ENCODE data around the gene TOMM20.
"Not testable (repeated sequence)": the region's sequence is repeated elsewhere in the genome, so short reads cannot be mapped to it uniquely, and the experiment has no call there.

TOMM20 gene

DNA sequence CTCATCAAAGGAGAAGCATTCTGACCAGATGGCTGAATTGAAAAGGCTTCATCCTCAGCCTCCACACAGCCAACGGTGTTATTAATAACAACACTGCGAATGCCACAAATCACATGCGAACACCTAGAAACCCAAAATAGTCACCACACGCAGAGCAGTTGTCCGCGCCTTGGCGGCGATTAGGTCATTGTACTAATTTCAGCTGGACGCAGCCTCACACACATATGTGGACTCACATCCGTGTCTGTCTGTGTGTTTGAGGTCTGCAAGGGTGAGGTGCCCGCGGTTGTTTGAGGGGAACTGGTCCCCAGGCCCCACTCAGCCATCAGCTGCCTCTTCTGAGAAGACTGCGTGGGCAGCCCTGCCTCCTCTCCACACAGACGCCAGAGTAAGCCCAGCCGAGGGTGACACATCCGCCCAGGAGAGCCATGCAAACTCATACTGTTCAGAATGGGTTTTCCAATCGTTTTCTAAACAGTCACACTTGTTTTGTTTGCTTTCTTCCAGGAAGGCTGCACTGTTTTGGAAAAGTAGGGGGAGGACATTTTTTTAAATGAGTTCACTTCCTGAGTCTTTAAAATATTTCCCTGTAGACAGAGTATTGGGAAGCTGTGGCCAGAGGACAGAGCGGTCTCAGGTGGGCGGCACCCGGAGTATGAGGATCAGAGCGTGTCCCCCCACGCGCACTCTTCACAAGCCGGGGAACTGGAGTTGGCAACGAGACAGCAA is 53.4 kb downstream of the TOMM20 start:
- TF ChIP-seq, protein P1, sequence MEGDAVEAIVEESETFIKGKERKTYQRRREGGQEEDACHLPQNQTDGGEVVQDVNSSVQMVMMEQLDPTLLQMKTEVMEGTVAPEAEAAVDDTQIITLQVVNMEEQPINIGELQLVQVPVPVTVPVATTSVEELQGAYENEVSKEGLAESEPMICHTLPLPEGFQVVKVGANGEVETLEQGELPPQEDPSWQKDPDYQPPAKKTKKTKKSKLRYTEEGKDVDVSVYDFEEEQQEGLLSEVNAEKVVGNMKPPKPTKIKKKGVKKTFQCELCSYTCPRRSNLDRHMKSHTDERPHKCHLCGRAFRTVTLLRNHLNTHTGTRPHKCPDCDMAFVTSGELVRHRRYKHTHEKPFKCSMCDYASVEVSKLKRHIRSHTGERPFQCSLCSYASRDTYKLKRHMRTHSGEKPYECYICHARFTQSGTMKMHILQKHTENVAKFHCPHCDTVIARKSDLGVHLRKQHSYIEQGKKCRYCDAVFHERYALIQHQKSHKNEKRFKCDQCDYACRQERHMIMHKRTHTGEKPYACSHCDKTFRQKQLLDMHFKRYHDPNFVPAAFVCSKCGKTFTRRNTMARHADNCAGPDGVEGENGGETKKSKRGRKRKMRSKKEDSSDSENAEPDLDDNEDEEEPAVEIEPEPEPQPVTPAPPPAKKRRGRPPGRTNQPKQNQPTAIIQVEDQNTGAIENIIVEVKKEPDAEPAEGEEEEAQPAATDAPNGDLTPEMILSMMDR (IDR thresholded peaks at IDR 0.05; ENCODE audit: low read depth, low read length, missing control alignments) = no peak
- peak; percentile 53 for DNase-seq (ENCODE audit: extremely low read depth, low read depth)
- H3K4me3 ChIP-seq (replicated peaks; ENCODE audit: low read depth, low read length) = peak overlapping the region; percentile 29

DNA sequence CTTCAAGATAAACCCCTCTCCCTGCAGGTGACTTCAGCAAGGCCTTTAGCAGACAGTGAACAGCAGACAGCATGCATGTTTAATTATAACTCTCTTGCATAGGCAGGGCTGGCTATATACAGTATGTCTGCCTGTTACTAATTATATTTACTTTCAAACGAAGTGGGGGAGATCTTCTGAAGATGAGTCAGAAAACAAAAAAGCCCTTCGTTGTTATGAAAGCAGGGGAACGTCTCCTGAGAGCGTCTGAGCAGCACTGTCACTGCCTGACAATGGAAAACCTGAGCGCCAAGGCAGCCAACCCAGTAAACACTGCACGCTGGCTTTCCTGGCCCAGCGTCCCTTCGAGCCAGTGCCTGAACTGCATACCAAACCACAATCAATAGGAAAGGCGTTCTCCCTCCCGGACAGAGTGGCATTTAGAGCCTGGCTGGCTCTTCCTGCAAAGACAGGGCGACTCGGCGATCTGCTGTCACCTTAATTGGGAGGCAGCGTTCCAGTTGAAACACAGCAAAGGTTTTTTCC is 54.1 kb downstream of the TOMM20 start:
- peak; percentile 73 for DNase-seq (ENCODE audit: extremely low read depth, low read depth)
- H3K4me3 ChIP-seq (replicated peaks; ENCODE audit: low read depth, low read length) = peak overlapping the region; percentile 29
- TF ChIP-seq, protein P1 (IDR thresholded peaks at IDR 0.05; ENCODE audit: low read depth, low read length, missing control alignments) = no peak

DNA sequence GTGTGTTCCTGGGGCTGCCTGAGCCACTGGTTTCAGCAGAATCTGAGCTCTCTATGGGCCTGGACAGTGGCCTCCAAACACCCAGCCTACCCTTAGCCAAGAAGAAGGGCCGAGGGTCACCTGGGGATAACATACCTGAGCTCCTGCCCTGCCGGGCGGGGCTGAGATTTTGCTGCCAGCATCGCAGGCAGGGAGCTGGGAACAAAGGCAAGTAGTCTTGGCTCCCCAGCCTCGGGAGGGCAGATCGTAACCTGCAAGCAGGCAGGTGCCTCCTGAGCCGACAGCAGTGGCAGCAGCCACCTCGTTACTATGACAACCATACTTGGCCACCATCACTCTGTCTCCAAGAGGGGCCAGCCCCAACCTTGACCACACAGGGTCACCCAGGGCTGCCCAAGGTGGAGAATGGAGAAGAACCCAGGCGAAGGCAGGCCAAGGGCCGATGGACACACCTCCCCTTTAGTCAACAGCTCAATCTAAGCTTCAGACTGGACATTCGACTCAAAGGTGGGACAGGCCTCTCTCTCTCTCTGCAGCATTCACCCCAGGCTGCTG is 54.6 kb downstream of the TOMM20 start:
- TF ChIP-seq, protein P1 (IDR thresholded peaks at IDR 0.05; ENCODE audit: low read depth, low read length, missing control alignments) = no peak
- H3K4me3 ChIP-seq (replicated peaks; ENCODE audit: low read depth, low read length) = no peak overlapping the region
- DNase-seq (ENCODE audit: extremely low read depth, low read depth) = no peak

DNA sequence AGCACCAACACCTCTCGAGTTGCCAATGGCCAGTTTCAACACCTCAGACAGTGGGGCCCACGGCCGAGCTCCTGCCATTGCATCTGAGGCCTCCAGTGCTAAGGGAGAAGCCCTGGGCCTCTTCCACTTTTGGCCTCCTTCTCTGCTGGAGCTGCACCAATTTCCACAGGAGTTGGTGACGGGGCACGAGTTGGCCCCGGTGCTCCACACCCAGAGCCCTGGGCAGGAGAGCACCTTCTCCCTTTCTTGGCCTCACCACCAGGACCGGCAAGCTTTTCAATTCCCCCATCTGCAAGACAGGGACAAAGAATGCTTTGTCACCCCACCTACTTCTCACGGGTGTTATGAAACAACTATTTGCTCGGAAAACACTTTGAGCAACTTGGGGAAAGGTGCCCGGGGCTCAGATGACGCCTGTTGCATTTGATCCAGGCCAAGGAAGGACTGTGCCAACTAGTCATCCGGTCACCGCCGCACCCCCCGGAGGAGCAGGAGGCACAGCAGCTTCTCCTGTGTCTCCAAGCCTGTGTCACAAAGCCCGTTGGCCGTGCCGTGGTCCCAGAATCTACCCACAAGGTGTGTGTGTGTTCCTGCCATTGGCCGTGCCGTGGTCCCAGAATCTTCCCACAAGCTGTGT is 55.2 kb downstream of the TOMM20 start:
- DNase-seq (ENCODE audit: extremely low read depth, low read depth) = no peak
- H3K4me3 ChIP-seq (replicated peaks; ENCODE audit: low read depth, low read length) = no peak overlapping the region
- TF ChIP-seq, protein P1 (IDR thresholded peaks at IDR 0.05; ENCODE audit: low read depth, low read length, missing control alignments) = no peak

DNA sequence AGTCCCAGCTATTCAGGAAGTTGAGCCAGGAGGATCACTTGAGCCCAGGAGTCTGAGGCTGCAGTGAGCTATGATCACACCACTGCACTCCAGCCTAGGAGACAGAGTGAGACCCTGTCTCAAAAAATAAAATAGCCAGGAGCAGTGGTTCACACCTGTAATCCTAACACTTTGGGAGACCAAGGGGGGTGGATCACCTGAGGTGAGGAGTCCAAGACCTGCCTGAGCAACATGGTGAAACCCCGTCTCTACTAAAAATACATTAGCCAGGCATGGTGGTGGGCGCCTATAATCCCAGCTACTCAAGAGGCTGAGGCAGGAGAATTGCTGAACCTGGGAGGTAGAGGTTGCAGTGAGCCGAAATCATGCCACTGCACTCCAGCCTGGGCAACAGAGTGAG is 56.1 kb downstream of the TOMM20 start:
- not testable (repeated sequence) for H3K4me3 ChIP-seq (replicated peaks; ENCODE audit: low read depth, low read length); DNase-seq (ENCODE audit: extremely low read depth, low read depth)

DNA sequence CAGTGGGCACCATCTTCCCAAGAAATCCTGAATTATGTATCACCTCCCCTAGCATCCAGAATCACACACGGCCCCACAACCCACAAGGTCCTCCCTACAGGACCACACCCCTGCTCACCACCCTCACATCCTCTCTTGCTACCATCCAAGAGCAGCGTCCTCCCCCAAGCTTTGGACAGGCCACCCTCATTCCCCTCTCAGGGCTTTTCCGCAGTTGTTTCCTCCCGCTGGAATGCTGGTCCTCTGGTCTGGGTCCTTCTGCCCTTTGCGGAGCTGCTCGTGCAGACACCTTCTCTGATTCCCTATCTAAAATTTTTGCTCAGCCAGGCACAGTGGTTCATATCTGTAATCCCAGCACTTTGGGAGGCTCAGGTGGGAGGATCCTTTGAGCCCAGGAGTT is 56.5 kb downstream of the TOMM20 start:
- DNase-seq (ENCODE audit: extremely low read depth, low read depth) = no peak
- TF ChIP-seq, protein P1 (IDR thresholded peaks at IDR 0.05; ENCODE audit: low read depth, low read length, missing control alignments) = no peak
- H3K4me3 ChIP-seq (replicated peaks; ENCODE audit: low read depth, low read length) = no peak overlapping the region

DNA sequence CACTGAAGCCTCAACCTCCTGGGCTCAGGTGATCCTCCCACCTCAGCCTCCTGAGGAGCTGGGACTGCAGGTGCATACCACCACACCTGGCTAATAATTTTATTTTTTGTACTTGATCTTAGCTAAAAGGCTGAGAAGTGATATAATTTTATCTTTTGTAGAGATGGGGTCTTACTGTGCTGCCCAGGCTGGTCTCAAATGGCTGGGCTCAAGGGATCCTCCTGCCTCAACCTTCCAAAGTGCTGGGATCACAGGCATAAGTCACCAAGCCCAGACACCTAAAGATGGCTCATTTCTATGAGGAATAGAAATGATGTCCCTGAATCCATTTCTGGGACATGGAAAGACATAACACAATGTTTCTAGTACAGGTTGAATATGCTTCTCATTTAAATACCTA is 57.8 kb downstream of the TOMM20 start:
- no peak overlapping the region for H3K4me3 ChIP-seq (replicated peaks; ENCODE audit: low read depth, low read length)
- DNase-seq (ENCODE audit: extremely low read depth, low read depth) = no peak
- TF ChIP-seq, protein P1 (IDR thresholded peaks at IDR 0.05; ENCODE audit: low read depth, low read length, missing control alignments) = no peak

All from HFF-Myc (cell line).